22Rv1 (cell line): Measurements from ENCODE around the gene JMJD7.

ENCODE experiments used
- ZFX ChIP-seq: fragments of 450-650 bp; IDR thresholded peaks from 2 replicates; pipeline ENCODE4 v1.6.1; 2017; ENCODE audit warnings: antibody characterized with exemption, borderline replicate concordance
- TF ChIP-seq, protein P1 (sequence below): fragments of 450-650 bp; IDR thresholded peaks from 2 replicates; pipeline ENCODE4 v1.5.1; 2017; ENCODE audit warnings: mild to moderate bottlenecking

DNA sequence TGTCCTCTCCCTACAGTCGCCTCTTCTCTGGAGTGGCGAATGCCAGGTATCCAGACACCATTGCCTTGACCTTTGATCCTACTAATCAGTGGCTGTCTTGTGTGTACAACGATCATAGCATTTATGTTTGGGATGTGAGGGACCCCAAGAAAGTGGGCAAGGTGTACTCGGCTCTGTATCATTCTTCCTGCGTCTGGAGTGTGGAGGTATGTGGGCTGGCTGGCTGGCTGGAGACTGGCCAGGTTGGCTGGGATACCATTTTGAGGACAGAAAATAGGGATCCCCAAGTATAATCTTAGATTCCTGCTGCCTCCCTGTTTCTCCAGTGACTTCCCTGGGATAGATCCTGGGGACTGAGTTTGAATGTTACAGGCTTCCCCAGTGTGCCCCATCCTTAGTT is 13.4 kb upstream of the JMJD7 start:
- TF ChIP-seq, protein P1, sequence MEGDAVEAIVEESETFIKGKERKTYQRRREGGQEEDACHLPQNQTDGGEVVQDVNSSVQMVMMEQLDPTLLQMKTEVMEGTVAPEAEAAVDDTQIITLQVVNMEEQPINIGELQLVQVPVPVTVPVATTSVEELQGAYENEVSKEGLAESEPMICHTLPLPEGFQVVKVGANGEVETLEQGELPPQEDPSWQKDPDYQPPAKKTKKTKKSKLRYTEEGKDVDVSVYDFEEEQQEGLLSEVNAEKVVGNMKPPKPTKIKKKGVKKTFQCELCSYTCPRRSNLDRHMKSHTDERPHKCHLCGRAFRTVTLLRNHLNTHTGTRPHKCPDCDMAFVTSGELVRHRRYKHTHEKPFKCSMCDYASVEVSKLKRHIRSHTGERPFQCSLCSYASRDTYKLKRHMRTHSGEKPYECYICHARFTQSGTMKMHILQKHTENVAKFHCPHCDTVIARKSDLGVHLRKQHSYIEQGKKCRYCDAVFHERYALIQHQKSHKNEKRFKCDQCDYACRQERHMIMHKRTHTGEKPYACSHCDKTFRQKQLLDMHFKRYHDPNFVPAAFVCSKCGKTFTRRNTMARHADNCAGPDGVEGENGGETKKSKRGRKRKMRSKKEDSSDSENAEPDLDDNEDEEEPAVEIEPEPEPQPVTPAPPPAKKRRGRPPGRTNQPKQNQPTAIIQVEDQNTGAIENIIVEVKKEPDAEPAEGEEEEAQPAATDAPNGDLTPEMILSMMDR = no peak
- TF ChIP-seq ZFX = no peak
